GM21423 (cell line): ENCODE data around the gene PM20D1.
"Not testable (repeated sequence)": the region's sequence is repeated elsewhere in the genome, so short reads cannot be mapped to it uniquely, and the experiment has no call there.

Experiments used
- ATAC-seq: cut with Tn5 transposase; IDR thresholded peaks from one replicate; pipeline ENCODE4 v1.9.1; 2021; ENCODE audit warnings: mild to moderate bottlenecking, moderate library complexity; ENCODE audit not compliant: unreplicated experiment

Gene PM20D1, protein sequence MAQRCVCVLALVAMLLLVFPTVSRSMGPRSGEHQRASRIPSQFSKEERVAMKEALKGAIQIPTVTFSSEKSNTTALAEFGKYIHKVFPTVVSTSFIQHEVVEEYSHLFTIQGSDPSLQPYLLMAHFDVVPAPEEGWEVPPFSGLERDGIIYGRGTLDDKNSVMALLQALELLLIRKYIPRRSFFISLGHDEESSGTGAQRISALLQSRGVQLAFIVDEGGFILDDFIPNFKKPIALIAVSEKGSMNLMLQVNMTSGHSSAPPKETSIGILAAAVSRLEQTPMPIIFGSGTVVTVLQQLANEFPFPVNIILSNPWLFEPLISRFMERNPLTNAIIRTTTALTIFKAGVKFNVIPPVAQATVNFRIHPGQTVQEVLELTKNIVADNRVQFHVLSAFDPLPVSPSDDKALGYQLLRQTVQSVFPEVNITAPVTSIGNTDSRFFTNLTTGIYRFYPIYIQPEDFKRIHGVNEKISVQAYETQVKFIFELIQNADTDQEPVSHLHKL

DNA sequence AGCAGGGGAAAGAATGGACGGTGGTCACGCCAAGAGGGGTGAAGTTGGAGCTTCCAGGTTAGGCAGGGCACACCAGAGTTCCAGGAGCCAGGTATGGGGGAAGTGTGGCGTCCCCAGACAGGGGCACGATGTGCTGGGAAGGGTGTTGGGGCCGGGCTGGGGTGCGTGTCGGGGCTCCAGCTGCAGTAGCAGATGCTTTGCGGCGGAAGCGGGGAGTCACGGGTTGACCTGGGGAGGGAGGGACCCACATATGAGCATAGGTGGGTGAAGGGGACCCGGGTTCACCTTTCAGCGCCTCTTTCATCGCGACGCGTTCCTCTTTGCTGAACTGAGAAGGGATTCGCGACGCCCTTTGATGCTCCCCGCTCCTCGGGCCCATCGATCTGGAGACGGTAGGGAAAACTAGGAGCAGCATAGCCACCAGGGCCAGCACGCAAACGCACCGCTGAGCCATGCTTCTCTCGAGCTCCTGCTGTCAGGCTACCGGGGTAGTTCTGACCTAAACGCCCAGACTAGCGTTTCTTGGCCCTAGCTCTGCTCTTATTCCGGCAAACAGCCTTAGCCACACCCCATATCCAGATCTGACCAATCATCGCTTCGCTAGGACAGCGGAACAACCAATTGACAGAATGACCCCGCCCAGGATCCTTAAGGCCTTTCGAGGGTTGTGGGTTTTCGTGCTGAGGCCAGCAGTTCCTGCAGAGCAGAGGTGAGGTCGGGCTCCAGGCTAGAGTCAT lies at the start of gene PM20D1:
Gene PM20D1 (minus strand): TSS at position 514 of the 737 bp plus-strand sequence. CDS start 60 bp downstream, at position 454.
- ATAC-seq: peak; percentile 67

DNA sequence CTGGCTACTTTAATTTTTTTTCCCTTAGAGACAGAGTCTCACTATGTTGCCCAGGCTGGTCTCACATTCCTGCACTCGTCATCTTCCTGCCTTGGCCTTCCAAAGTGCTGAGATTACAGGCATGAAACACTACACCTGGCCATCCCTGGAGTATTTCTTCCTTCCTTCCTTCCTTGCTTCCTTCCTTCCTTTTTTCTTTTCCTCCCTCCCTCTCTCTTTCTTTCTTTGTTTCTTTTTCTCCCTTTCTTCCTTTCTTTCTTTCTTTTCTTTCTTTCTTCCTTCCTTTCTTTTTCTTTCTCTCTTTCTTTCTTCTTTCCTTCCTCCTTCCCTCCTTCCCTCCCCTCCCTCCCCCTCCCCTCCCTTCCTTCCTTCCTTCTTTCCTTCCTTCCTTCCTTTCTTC lies 46.4 kb upstream of the PM20D1 start:
- ATAC-seq: no peak

DNA sequence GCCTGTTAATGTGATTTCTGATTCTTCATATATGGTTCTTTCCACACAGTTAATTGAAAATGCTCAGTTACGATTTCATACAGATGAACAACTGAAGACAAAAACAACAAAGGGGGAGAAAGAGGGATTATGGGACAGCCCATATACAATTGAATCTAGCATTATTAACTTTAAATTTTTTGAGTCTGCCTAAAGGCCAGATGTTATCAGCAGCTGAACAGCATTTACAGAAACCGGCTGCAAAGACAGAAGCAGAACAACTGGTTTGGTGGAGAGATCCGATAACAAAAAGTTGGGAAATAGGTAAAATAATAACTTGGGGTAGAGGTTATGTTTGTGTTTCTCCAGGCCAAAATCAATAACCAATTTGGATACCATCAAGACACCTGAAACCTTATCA lies 44.2 kb upstream of the PM20D1 start:
- ATAC-seq: not testable (repeated sequence)

DNA sequence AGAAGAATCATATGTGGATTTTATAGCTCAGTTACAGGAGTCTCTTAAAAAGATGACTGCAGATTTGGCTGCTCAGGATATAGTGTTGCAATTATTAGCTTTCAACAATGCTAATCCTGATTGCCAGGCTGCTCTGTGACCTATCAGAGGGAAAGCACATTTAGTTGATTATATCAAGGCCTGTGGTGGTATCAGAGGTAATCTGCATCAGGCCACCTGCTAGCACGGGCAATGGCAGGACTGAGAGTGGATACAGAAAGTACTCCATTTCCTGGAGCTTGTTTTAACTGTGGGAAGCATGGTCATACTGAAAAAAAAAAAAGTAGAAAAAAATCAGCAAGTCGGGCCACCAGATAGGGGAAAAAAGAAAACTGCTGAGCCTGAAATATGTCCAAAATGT lies 42.2 kb upstream of the PM20D1 start:
- ATAC-seq: not testable (repeated sequence)

DNA sequence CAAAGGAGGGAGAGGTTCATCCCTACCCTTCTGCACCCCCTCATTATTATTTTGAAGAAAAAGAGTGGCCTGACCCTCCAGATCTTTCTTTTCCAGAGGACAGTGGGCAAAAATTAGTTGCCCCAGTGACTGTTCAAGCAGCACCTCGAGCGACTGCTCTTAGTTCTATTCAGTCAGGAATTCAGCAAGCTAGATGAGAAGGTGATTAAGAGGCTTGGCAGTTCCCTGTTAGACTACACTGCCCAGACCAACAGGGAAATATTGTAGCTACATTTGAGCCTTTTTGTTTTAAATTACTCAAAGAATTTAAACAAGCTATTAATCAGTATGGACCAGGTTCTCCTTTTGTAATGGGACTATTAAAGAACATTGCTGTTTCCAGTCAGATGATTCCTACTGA lies 41.5 kb upstream of the PM20D1 start:
- not testable (repeated sequence) for ATAC-seq

DNA sequence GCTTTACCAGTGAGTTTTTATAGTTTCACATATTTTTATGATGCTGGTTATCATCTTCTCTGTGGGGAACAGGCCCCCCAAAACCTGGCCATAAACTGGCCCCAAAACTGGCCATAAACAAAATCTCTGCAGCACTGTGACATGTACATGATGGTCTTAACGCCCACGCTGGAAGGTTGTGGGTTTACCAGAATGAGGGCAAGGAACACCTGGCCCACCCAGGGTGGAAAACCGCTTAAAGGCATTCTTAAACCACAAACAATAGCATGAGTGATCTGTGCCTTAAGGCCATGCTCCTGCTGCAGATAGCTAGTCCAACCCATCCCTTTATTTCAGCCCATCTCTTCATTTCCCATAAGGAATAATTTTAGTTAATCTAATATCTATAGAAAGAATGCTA lies 40.7 kb upstream of the PM20D1 start:
- ATAC-seq: not testable (repeated sequence)

DNA sequence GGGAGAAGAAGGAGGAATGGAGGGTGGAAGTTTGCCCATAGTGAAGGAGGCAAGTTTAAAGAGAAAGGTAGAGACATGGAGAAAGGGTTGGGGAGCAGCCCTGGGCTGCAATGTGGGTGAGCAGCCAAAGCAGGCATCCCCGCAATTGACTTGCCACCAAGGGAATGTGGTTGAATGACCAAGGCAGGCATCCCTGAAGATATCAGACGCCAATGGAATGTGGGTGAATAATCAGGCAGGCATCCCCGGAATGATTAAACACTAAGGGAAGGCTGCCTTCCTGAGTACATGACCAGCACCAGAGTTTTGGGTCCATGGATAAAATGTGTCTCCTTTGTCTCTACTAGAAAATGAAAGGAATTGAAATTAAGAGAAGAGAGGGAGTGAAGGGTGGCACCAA lies 39.8 kb upstream of the PM20D1 start:
- not testable (repeated sequence) for ATAC-seq

DNA sequence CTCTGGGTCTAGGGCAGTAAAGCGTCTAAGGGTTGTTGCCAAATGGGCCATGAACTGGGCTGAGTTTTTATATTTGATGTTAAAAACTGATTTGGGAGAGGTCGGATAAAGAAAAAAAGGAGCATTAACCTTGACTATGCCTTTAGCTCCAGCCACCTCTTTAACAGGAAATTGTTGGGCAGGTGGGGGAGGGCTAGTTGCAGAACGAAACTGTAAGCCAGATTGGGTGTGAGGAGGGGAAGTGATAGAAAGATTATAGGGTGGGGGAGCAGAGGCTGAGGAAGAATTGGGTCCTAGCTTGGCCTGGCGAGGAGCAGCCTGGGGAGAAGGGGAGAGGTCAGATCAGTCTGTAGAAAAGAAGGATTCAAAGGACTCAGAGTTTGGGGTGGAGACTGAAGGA lies 39.1 kb upstream of the PM20D1 start:
- not testable (repeated sequence) for ATAC-seq

DNA sequence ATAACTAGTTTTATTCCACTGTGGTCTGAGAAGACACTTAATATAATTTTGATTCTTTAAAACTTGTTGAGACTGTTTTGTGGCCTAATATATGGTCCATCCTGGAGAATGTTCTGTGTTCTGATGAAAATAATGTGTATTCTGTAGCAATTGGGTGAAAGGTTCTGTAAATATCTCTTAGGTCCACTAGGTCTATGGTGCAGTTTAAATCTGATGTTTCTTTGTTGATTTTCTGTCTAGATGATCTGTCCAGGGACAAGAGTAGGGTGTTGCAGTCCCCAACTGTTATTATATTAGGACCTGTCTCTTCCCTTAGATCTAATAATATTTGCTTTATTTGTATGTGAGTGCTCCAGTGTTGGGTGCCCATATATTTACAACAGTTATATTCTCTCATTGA lies 33.9 kb upstream of the PM20D1 start:
- ATAC-seq: no peak

DNA sequence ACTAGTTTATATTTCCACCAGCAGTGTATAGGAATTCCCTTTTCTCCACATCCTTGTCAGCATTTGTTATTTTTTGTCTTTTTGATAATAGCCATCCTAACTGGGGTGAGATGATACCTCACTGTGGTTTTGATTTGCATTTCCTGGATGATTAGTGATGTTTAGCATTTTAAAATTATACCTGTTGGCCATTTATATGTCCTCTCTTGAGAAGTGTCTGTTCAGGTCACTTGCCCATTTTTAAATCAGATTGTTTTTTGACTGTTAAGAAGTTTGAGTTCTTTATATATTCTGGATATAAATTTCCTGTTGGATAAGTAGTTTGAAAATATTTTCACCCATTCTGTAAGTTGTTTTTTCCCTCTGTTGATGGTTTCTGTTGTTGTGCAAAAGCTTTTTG lies 31.0 kb upstream of the PM20D1 start:
- no peak for ATAC-seq

DNA sequence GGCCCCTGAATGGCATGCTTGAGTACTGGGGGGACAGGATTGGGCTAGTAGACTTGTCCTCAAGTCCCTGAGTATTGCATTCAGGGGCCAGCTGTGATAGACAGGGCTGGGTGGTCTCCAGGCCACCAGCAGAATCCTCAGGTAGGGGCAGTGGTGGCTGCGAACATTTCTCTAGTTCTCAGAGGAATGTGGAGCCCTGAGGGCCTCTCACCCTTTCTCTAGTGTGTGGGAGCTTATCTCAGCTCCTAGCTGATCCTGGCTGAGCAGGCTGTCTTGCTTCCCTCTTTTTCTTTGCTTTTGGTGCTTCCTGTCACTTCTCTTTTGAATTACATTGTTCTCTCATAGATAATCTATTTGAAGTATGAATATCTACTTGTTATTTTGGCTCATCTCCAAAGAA lies 30.0 kb upstream of the PM20D1 start:
- ATAC-seq: no peak

DNA sequence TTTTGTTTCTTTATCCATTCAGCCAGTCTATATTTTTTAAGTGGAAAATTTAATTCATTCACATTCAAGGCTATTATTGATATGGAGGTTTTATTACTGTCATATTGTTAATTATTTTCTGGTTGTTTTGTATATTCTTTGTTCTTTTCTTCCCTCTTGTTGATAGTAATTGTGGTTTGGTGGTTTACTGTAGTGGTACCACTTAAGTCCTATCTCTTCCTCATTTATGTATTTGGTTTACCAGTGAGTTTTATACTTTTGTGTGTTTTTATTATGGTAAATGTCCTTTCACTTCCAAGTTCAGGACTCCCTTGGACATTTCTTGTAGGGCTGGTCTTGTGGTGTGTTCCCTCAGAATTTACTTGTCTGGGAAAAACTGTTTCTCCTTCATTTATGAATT lies 28.1 kb upstream of the PM20D1 start:
- no peak for ATAC-seq

DNA sequence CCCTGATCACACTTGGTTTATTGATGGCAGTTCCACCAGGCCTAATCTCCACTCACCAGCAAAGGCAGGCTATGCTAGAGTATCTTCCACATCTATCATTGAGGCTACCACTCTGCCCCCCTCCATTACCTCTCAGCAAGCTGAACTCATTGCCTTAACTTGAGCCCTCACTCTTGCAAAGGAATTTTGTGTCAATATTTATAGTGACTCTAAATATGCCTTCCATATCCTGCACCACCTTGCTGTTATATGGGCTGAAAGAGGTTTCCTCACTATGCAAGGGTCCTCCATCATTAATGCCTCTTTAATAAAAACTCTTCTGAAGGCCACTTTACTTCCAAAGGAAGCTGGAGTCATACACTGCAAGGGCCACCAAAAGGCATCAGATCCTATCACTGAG lies 23.2 kb upstream of the PM20D1 start:
- ATAC-seq: not testable (repeated sequence)

DNA sequence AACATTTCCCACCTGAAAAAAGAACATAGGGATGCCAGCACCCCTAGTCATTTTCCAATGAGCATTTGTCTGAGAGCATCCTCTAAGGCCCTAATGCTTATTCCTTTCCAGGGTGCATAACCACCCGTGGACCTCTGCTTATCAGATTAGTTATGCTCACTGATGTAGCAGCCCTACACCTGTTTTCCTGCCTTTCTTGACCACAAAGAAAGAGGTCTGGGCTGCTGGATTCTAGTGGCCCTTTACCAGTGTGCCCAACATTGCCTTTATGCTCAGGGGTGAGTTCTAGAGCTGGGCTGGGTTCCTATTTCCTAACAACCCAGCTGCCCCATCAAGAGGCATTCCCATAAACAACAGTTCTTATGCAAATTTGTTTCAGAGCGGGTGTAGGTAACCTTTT lies 20.3 kb upstream of the PM20D1 start:
- ATAC-seq: no peak

DNA sequence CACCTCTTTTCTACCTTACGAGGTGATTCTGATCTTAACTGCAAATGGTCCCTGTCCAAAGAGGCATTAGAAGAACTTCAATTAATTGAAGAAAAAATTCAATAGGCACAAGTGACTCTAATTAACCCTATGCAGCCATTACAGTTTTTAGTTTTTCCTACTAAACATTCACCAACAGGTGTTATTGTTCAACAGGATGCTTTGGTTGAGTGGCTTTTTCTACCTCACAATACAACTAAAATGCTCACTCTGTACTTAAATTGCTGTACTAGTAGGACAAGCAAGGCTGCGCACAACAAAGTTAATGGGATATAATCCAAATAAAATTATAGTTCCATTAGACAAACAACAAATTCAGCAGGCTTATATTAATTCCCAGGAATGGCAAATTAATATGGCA lies 11.6 kb upstream of the PM20D1 start:
- ATAC-seq: no peak

DNA sequence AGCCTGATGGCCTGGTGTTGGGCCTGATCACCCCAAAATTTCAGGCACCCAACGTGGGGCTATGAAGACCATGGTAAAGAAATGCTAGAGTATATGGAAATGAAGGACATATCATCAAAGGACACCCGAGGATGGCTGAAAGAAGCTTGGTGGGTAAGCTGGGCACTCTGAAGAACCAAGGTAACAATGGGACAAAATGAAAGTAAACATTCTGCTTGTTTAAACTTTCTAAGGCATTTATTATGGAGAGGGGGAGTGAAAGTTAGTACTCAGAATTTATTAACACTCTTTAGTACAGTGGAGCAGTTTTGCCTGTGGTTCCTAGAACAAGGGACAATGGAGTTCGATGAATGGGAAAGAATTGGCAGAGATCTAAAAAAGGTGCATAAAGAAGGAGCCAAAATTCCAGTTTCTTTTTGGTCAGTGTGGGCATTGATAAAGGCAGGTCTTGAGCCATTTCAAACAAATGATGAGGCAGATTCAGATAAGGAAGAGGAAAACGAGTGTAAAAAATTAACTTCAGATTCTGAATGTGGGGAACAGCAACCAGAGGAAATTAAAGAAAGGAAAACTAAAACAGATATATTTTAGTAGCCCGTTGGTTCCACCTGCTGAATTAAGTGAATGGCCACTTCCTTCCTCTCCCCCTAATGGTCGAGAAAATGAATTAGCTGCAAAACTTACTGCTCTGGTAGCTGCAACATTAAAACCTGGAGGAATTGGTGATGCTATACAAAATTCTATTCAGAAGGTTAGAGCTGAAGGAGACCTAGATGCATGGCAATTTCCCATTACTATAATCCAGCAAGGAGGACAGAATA lies 8.4 kb upstream of the PM20D1 start:
- no peak for ATAC-seq

DNA sequence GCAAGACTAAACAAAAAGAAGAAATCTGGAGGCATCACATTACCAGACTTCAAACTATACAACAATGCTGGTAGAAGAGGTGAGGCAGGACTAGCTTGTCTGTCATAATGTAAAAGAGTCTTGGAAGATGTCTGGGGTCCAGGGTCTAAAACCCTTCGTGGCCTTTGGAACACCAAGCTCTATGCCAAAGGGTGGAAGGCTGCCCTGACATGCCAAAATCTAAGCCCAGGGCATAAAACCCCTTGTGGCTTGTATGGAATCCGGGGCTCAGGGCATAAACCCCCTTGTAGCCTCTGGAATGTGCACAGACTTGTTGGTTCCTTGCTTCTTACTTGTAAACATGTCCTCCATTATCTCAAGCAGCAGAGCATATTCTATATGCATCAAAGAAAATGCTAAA lies 7.6 kb upstream of the PM20D1 start:
- ATAC-seq: not testable (repeated sequence)

DNA sequence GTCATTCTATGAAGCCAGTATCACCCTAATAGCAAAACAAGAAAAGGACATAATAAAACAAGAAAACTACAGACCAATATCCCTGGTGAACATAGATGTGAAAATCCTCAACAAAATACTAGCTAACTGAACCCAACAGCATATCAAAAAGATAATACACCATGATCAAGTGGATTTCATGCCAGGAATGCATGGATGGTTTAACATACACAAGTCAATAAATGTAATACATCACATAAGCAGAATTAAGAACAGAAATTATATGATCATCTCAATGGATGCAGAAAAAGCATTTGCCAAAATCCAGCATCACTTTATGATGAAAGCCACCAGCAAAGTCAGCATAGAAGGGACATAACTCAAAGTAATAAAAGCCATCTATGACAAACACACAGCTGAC lies 6.5 kb upstream of the PM20D1 start:
- no peak for ATAC-seq

DNA sequence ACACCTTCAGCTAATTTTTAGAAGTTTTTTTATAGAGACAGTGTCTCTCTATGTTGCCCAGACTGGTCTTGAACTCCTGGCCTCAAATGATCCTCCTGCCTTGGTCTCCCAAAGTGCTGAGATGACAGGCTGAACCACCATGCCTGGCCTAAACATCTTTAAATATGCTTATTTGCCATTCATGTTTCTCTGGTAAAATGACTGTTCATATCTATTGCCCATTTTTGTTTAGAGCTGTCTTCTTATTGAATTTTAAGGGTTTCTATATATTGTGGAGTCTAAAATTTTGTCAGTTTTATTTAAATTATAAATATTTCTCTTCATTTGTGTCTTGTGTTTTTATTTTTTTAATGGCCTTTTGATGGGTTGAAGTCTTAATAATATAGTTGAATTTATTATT lies 3.0 kb upstream of the PM20D1 start:
- no peak for ATAC-seq

DNA sequence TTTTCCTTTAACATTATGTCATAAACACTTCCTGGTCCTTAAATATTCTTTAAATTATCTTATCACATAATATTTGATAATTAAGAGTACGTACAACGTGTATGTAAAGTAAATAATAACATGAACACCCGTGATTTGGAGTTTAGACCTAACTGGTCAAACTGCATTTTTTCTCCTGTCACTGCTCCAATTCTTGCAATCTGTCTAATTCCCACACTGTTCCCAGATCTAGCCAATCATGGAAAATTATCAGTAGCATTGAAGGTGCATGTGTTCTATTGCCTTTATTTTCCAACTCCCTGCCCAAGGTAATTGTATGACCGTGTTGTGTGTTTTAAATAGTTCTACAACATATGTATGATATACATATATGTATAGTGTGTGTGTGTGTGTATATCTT lies 2.1 kb upstream of the PM20D1 start:
- no peak for ATAC-seq
